HG02678 (cell line): Measurements from ENCODE around the gene CAMSAP1.

Source experiments
- ATAC-seq: cut with Tn5 transposase; IDR thresholded peaks from one replicate; pipeline ENCODE4 v1.9.1; 2021; ENCODE audit warnings: mild to moderate bottlenecking, moderate library complexity; ENCODE audit not compliant: unreplicated experiment

CAMSAP1 gene

DNA sequence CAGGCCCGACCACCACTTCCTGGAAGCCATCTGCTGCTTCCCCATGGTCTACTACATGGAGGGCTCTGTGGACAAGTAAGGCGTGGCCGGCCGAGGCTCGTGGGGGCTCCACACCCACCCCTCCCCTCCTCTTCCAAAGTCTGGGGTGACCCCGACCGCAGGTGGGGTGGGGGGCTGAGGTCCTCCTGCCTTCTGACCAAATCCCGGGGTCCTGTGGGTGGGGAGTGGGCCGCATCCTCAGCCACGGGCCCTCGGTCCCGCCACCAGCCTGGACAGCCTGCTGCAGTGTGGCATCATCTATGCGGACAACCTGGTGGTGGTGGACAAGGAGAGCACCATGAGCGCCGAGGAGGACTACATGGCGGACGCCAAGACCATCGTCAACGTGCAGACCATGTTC, 128.9 kb downstream of the CAMSAP1 start:
- ATAC-seq: no peak

DNA sequence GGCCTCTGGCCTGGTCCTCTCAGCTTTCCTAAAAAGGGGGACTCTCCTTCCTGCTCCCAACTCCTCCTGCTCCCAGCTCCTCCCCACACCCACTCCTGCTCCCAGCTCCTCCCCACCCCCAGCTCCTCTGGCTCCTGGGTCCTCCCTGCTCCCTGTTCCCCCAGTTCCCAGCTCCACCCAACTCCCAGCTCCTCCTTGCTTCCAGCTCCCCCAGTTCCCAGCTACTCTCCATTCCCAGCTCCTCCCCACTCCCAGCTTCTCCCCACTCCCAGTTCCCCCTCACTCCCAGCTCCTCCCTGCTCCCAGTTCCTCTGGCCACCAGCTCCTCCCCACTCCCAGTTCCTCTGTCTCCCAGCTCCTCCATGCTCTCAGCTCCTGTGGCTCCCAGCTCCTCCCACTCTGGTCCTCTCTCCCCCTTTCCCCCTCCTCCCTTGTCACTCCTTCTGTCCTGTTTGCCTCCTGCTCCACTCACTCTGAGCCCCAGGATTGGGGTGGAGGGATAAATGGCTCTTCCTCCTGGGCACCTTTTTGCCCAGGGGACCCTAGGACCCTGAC, 129.6 kb downstream of the CAMSAP1 start:
- no peak for ATAC-seq

DNA sequence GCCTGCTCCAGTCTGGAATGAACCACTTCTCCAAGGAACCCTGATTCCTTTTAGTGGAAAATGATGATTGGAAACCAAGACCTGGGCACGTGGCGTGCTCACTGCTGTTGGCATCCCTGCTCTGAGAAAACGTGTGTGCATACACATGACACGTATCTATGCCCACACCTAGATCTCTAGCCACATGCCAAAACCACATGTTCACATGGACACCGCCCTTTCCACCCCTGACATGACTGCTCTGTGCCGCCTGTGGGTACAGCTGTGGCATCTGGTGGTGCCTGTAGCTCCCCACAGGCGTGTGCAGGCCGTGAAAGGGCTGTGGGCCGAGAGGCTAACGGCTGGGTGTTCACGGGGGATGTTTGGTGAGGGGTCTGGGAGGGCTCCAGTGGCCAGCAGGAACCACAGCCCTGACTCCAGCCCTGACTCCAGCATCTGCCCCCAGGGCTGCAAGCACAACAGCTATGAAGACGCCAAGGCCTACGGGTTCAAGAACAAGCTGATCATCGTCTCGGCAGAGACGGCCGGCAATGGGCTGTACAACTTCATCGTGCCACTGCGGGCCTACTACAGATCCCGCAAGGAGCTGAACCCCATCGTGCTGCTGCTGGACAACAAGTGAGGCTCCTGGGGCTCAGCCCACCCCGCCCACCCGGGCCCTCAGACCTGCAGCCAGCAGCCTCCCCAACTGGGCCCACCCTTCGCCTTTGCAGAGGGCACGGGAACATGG, 130.3 kb downstream of the CAMSAP1 start:
- ATAC-seq: no peak

DNA sequence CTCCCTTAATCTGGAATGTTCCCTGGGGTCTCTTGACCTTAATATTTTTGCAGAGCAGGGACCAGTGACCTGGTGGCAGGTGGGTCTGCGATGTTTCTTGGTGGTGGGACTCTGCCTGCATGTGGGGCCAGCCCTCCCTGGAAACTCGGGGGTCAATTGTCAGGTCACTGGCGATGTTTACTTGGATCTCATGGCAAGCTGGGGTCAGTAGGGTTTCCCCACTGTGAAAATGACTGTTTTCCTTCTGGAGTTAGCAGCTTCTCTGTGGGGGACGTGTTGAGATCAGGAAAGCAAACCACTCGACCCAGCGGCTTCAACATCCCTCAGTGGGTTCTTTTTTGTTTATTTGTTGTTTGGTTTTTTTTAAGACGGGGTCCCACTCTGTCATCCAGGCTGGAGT, 131.4 kb downstream of the CAMSAP1 start:
- no peak for ATAC-seq

DNA sequence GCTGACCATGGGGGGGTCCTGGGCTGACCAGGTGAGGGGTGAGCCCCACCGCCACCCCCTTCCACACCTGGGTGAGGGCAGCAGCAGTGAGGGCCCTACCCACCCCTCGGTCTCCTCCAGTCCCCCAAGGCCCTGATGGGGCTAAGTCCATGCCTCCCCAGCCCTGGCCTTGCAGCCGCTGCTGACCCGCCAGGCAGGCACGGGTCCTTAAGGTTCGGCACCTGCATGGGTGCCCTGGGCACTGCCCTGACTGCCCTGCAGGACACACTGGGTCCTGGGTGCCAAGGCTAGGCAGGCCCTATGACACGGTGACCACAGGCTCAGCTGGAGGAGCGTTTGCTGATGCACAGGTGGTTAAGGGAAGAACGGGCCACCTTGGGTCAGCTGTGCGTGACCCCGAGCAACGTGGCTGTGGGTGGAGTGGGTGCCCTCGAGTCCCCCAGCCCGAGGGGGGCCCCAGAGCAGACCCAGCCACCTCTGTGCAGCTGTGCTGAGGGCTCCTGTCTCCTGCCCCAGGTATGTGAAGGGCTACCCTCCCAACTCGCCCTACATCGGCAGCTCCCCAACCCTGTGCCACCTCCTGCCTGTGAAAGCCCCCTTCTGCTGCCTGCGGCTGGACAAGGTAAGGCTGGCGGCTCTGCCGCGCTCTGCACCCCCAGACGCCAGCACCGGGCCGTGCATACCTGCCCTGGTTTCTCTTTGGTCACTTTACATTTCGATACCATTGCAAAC, 132.4 kb downstream of the CAMSAP1 start:
- no peak for ATAC-seq

DNA sequence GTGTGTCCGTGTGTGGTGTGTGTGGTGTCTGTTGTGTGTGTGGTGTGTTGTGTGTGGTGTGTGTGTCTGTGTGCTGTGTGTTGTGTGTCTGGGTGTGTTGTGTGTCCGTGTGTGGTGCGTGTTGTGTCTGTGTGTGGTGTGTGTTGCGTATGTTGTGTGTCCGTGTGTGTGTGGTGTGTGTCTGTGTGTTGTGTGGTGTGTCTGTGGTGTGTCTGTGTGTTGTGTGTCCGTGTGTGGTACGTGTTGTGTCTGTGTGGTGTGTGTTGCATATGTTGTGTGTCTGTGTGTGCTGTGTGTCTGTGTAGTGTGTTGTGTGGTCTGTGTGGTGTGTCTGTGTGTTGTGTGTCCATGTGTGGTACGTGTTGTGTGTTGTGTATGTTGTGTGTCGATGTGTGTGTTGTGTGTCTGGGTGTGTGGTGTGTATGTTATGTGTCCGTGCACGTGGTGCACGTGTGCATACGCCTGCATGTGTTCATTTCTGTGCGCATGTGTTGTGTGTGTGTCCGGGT, 133.1 kb downstream of the CAMSAP1 start:
- no peak for ATAC-seq

DNA sequence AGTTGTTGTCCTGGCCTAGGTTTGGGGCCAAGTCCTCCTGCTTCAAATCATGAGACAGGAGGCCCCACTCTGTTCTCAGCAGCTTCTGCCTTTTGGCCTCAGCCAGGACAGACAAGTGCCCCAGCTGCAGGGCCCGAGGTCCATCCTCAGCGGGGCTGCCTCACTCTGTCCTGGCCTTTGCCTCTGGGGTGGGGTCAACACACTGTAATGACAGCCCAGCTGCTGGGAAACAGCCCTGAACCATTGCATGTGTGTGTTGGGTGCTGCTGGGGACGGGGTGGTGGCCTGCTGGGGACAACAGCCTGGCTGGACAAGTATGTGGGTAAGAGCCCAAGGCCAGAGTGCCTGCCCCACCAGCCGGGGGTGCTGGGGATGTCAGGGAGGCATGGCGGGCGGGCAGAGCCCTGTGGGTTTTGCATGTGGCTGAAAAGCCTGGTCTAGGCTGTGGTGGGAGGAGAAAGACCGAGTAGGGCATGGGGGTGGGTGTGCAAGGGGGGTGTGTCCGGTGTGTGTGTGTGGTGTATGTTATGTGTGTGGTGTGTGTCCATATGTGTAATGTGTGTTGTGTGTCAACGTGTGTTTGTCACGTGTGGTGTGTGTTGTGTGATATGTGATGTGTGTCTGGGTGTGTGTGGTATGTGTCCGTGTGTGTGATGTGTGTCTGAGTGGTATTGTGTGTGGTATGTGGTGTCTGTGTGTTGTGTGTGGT, 133.7 kb downstream of the CAMSAP1 start:
- no peak for ATAC-seq

DNA sequence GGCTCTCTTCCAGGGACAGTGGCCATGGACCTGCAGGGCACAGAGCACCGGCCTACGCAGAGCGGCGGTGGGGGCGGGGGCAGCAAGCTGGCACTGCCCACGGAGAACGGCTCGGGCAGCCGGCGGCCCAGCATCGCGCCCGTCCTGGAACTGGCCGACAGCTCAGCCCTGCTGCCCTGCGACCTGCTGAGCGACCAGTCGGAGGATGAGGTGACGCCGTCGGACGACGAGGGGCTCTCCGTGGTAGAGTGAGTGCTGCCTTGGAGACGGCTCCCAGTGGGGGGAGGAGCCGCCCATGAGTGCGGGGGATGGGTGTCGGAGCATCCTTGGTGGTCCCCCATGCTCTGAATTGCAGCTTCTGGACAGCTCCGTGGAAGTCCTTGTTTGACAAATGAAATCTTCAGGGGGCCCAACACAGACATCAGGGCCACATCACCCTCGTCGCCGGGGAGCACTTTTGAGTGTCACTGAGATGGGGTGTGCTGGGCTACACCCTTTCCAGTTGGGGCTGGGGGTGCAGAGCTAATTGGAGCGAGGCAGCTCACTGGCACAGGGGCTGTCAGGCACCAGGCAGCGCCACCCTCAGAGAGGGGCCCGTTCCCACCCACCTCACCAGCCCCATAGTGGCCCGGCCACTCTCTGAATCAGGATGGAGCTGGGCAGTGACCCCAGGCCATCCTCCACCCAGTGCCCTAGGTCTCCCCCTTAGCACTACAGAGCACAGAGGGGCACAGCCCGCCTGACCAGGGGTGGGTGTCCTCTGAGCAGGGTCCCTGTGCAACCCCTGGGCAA, 134.4 kb downstream of the CAMSAP1 start:
- no peak for ATAC-seq

DNA sequence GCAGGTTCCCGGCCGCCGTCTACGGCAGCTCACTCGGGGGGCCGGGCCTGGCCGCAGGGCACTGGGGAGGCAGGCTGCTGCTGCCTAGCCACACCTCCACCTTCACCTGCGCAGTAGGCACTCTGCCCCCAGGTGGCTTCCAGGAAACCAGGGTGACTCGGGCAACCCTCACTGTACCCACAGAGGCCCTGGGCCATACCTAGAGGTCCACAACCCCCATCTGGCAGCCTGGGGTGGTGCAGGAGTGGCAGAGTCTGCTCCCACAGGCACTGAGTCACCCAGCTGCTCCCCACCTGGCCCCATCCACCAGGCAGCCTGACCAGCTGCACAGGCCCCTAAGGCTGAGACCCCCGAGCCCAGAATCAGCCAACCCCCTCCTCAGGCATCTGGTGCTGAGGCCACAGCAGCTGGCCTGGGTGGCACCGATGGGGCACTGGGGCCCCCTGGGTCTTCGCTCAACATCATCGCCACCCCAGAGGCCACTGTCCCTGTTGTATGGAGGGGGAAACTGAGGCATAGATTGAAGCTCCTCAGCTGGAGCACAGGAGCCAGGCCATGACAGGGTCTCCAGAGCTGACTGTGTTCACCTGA, 135.2 kb downstream of the CAMSAP1 start:
- ATAC-seq: no peak

DNA sequence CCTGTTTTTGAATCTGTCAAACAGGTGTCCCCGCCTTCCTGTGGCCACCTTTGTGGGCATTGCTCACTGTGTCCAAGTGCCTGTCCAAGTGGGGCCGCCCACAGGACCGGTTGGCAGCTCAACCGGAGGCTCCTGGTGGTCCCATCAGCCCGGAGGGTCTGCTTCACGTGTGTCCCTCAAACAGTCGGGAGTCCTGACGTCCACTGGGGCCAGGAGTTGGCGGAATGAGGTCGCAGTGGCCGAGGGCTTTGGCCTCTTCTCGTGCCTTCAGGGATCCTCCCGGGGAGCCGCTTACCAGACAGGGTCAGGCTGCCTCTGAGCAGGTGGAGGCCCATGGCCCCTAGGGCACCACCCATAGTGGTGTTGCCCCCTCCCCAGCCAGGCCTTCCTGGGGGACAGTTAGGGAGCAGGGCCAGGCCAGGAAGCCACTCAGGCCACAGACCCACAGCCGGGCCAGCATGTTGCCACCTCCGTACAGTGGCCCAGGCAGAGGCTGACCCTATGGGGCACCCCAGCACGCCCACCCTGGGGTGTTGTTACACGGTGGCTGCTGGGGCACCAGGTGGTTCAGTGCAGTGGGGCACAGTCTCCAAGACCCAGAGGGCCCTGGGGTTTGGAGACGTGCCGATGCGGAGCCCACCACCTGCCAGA, 135.8 kb downstream of the CAMSAP1 start:
- no peak for ATAC-seq

DNA sequence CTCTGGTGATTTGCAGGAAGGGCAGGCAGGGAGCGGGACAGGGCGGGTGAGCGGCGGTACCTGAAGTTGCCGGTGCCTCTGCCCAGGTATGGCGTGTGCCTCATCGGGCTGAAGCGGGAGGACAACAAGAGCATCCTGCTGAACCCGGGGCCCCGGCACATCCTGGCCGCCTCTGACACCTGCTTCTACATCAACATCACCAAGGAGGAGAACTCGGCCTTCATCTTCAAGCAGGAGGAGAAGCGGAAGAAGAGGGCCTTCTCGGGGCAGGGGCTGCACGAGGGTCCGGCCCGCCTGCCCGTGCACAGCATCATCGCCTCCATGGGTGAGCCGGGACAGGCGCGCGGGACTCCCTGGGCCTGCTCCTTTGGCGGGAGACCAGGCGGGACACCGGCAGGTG, 136.6 kb downstream of the CAMSAP1 start:
- no peak for ATAC-seq

DNA sequence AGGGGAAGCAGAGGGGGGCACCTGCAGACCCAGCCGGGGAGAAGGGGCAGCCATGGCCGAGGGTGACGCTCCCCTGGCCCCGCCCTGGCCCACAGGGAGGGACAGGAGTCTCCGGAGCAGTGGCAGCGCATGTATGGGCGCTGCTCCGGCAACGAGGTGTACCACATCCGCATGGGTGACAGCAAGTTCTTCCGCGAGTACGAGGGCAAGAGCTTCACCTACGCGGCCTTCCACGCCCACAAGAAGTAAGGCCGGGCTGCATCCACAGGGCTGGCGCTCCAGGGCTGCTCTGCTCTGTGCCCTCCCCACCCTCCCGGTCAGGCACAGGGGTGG, 137.2 kb downstream of the CAMSAP1 start:
- no peak for ATAC-seq

DNA sequence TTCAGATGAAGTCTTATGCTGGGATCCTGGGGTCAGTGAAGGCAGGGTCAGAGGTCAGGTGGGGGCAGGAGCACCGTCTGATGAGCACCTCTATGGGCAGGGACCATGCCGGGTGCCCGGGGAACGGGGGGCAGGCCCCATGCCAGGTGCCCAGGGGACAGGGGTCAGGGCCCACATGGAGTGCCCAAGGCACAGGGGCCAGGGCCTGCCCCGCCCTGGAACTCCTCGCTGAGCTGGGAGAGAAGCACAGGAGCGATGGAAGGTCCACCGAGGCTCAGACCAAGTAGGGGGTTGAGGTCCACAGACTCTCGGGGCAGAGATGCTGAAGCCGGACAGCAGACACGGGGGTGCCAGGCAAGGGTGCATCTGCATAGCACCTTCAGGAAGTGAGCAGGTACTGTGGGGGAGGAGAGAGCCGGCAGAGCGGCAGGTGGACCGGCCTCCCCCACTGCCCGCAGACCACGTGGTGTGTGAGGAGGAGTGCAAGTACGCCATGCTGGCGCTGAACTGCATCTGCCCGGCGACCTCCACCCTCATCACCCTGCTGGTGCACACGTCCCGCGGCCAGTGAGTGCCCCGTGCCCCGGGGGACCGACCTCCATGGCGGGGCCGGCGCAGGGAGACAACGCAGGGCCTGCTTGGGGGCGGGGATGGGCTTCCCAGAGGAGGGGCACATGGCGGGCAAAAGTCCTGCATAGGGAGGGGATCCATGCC, 137.7 kb downstream of the CAMSAP1 start:
- no peak for ATAC-seq

DNA sequence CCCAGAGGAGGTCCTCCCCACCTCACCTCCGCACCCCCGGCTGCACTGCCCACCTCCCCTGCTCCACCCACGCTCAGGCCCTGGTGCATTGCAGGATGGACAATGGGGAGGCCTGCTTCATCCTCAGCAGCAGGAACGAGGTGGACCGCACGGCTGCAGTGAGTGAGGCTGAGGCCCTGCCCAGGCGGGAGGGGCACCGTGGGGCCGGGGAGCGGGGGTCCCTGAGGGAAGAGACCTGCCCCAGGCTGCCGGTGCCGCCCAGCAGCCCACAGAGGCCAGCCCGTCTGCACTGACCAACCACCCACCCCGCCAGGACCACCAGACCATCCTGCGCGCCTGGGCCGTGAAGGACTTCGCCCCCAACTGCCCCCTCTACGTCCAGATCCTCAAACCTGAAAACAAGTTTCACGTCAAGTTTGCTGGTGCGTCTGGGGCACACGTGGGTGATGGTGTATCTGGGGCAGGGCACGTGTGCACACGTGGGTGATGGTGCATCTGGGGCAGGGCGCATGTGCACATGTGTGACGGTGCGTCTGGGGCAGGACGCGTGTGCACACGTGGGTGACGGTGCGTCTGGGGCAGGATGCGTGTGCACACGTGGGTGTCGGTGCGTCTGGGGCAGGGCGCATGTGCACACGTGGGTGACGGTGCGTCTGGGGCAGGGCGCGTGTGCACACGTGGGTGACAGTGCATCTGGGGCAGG, 138.7 kb downstream of the CAMSAP1 start:
- ATAC-seq: no peak

DNA sequence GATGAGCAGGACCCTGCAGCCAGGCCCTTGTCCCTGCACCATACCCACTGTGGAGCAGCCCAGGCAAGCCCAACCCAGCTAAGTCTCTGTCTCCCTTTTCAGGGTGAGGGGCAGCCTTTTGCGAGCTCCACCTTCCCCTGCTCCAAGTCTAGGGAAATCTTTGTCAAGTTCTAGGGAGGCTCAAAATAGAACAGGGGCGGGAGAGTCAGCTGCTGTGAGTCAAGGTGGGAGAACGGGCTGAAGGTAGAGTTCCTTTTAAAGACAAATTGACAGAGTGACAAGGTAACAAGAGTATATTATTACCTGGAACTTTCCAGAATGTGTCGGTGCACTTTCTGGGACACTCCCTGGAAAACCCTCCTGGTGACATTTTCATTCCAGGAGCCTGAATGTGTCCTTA, 140.6 kb downstream of the CAMSAP1 start:
- no peak for ATAC-seq

DNA sequence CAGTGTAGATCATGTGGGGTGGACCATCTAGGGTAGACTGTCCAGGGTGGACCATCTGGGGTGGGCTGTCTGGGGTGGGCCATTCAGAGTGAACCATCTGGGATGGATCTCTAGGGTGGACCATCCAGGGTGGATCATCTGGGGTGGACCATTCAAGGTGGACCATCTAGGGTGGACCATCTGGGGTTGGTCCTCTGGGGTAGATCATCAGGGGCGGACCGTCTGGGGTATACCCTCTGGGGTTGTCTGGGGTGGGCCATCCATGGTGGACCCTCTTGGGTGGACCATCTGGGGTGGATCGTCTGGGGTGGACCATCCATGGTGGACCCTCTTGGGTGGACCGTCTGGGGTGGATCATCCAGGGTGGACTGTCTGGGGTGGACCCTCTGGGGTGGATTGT, 141.1 kb downstream of the CAMSAP1 start:
- no peak for ATAC-seq

DNA sequence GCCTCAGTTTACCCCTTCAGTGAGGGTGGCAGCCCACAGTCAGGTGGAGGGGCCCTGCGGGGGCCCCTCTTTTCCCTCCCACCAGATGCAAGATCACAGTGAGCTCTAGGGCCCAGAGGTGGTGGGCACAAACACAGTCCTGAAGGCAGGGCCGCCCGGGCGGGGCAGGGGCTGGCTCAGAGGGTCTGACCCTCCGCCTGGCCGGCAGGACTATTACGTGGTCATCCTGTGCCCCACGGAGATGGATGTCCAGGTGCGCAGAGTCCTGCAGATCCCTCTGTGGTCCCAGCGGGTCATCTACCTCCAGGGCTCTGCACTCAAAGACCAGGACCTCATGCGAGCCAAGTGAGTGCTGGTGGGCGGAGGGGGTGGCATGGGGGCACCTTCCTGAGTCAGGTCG, 141.9 kb downstream of the CAMSAP1 start:
- ATAC-seq: no peak

DNA sequence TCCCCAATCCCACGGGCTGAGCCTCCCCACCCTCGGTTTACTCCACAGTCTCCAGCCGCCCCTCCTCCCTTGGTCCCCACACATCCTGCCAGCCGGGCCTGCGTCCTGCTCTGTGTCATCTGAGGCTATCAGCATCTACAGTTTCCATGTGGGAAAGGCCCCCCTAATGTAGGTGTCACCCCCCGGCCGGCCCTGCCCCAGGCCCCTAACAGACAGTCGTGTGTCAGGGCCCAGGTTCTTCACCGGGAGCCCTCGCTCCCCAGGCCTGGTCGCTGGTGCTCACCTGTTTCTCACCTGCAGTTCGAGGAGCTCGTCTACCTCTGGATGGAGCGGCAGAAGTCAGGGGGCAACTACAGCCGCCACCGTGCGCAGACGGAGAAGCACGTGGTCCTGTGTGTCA, 142.6 kb downstream of the CAMSAP1 start:
- no peak for ATAC-seq
